ENCODE results near the gene RPL38. TPM values are rescaled to one million over a fixed set of nuclear protein-coding genes. Genes with fewer than 3 reads are reported as not detected.
A peak's percentile ranks its signal among the peaks of the same experiment; 100 is the strongest.

RPL38 gene
- total RNA-seq = 100 to 1,000 TPM; 531 to 611 TPM

DNA sequence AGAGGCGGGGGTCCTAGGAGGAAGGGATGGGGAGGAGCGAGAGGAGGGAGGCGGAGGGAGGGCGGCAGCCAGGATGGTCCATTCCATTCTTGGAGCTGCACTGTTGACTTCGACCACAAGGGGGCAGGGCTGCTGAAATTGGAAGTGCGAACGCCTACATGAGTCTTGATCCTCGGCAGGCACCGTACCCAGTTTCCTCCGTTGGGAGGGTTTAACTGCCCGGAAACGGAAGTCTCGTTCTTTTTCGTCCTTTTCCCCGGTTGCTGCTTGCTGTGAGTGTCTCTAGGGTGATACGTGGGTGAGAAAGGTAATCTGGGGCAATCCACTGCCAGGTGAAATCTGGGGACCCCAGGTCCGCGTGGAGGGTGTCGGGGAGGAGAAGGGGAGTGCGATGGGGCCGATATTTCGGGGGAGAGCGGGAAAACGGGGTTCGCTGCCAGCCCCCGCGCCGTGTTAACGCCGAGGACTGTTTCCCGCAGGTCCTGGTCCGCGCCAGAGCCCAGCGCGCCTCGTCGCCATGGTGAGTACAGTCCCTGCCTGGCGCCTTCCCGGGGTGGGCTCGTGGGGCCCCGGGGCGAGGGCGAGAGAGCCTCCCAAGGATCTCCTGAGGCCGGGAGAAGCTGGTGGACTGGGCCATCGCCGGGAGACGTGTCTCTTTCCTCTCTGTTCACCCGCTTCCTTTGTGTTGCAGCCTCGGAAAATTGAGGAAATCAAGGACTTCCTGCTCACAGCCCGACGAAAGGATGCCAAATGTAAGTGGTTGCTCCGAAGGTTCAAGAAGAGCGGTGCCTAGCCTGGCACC, at the start of gene RPL38:
TSS of gene RPL38 (plus strand) at position 240 of the 802 bp plus-strand sequence. CDS start at position 518, 278 bp downstream.
- no peaks in the 10 kb centered on the region for H3K36me3 ChIP-seq
- DNase-seq (ENCODE audit: low spot score) = peak; percentile 96
- intact Hi-C loops (cut with DNase I) = loop anchor here (5.0 kb wide), 1 partner anchor 254 kb away; no protein-coding TSS in a partner anchor
- peak within 1 kb of the TSS; percentile 51 to 64 for H3K27ac ChIP-seq
- TF ChIP-seq, protein P1, sequence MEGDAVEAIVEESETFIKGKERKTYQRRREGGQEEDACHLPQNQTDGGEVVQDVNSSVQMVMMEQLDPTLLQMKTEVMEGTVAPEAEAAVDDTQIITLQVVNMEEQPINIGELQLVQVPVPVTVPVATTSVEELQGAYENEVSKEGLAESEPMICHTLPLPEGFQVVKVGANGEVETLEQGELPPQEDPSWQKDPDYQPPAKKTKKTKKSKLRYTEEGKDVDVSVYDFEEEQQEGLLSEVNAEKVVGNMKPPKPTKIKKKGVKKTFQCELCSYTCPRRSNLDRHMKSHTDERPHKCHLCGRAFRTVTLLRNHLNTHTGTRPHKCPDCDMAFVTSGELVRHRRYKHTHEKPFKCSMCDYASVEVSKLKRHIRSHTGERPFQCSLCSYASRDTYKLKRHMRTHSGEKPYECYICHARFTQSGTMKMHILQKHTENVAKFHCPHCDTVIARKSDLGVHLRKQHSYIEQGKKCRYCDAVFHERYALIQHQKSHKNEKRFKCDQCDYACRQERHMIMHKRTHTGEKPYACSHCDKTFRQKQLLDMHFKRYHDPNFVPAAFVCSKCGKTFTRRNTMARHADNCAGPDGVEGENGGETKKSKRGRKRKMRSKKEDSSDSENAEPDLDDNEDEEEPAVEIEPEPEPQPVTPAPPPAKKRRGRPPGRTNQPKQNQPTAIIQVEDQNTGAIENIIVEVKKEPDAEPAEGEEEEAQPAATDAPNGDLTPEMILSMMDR (IDR thresholded peaks at IDR 0.05) = peak; percentile 92 to 99 (median 98)
- TF ChIP-seq POLR2A (IDR thresholded peaks at IDR 0.05) = peak; percentile 70
- TF ChIP-seq POLR2AphosphoS5 (IDR thresholded peaks at IDR 0.05) = peak; percentile 100
- H3K27me3 ChIP-seq (replicated peaks; ENCODE audit: insufficient read depth) = no peaks in the 10 kb centered on the region
- H3K9me3 ChIP-seq = no peaks in the 10 kb centered on the region
- peak within 1 kb of the TSS; percentile 58 for H3K4me3 ChIP-seq
- H3K4me1 ChIP-seq (replicated peaks) = peaks cover 18% of the 10 kb centered on the region
- WGBS = under 1% methylated on average over 50 of the region's 53 CpGs

- no peaks in the 10 kb centered on the region for H3K27me3 ChIP-seq (replicated peaks; ENCODE audit: insufficient read depth)
- no peaks in the 10 kb centered on the region for H3K36me3 ChIP-seq
- TF ChIP-seq POLR2A (IDR thresholded peaks at IDR 0.05) (no peak), POLR2AphosphoS5 (IDR thresholded peaks at IDR 0.05) (no peak)
- TF ChIP-seq, protein P1 (IDR thresholded peaks at IDR 0.05) = no peak
- intact Hi-C loops (cut with DNase I) = no loop called here
- H3K9me3 ChIP-seq = no peaks in the 10 kb centered on the region
- H3K4me3 ChIP-seq = no peak overlapping the region
- no peaks in the 10 kb centered on the region for H3K4me1 ChIP-seq (replicated peaks)
- H3K27ac ChIP-seq = no peak overlapping the region
- 88% methylated on average over 11 of the region's 11 CpGs for WGBS
- DNase-seq (ENCODE audit: low spot score) = no peak
Measured at GRCh38 chr17:74153821-74154430, 49.6 kb upstream of the RPL38 start.

DNA sequence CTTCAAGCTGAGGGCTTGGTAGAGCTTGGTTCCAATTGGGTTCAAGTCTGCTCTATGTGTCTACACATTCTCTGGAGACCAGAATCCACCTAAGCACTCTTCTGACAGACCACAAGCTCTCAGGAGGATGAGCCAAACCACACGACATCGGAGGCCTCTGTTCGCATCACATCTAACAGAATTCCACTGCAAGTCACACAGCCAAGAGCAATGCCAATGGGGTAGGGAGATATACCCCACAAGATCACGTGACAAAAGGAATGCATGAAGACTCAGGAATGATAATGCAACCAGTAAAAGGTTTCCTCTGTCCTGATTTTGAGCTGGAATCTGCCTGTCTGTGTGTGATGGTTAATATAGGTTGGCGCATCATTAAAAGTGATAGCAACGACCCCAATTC, 46.6 kb upstream of the RPL38 start:
- H3K27me3 ChIP-seq (replicated peaks; ENCODE audit: insufficient read depth) = no peaks in the 10 kb centered on the region
- TF ChIP-seq, protein P1 (IDR thresholded peaks at IDR 0.05) = no peak
- no peak for TF ChIP-seq POLR2A (IDR thresholded peaks at IDR 0.05)
- TF ChIP-seq POLR2AphosphoS5 (IDR thresholded peaks at IDR 0.05) = no peak
- H3K27ac ChIP-seq = no peak overlapping the region
- no peak for DNase-seq (ENCODE audit: low spot score)
- H3K9me3 ChIP-seq = no peaks in the 10 kb centered on the region
- WGBS = 81% methylated on average over 6 of the region's 6 CpGs
- intact Hi-C loops (cut with DNase I) = no loop called here
- H3K4me3 ChIP-seq = no peak overlapping the region
- H3K4me1 ChIP-seq (replicated peaks) = no peaks in the 10 kb centered on the region
- H3K36me3 ChIP-seq = no peaks in the 10 kb centered on the region

GRCh38 chr17:74157366-74157765, 46.1 kb upstream of the RPL38 start:
- WGBS = 95% methylated on average over 9 of the region's 9 CpGs
- Histone ChIP-seq H3K36me3 (no peaks in the 10 kb centered on the region), H3K27me3 (replicated peaks; ENCODE audit: insufficient read depth) (no peaks in the 10 kb centered on the region), H3K27ac (no peak overlapping the region), H3K4me1 (replicated peaks) (no peaks in the 10 kb centered on the region), H3K9me3 (no peaks in the 10 kb centered on the region), H3K4me3 (no peak overlapping the region)
- no peak for DNase-seq (ENCODE audit: low spot score)
- no peak for TF ChIP-seq POLR2AphosphoS5 (IDR thresholded peaks at IDR 0.05)
- intact Hi-C loops (cut with DNase I) = no loop called here

DNA sequence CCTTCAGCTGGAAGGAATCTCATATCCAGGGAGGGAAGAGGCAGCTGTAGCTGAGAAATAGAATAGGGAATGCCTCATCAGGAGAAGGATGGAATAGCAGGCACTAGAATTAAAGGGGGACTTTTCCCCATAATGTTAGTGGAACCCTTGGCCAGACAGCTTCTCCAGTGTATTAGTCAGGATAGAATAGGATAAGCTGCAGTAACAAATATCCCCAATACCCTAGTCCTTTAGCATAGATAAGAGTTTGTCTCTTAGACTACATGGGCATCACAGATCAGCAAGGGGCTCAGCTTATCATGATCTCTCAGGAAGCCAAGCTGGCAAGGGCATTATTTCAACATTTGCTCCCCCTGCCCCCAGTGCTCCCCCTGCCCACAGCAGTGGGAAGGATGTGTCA, 44.7 kb upstream of the RPL38 start:
- H3K27ac ChIP-seq = no peak overlapping the region
- no peak overlapping the region for H3K4me3 ChIP-seq
- intact Hi-C loops (cut with DNase I) = no loop called here
- no peaks in the 10 kb centered on the region for H3K27me3 ChIP-seq (replicated peaks; ENCODE audit: insufficient read depth)
- H3K9me3 ChIP-seq = no peaks in the 10 kb centered on the region
- DNase-seq (ENCODE audit: low spot score) = no peak
- H3K36me3 ChIP-seq = no peaks in the 10 kb centered on the region
- no peaks in the 10 kb centered on the region for H3K4me1 ChIP-seq (replicated peaks)
- TF ChIP-seq, protein P1 (IDR thresholded peaks at IDR 0.05) = no peak
- no peak for TF ChIP-seq POLR2AphosphoS5 (IDR thresholded peaks at IDR 0.05)
- no peak for TF ChIP-seq POLR2A (IDR thresholded peaks at IDR 0.05)

Data from prostate gland (tissue), 2 donors.